Peyer's patch (tissue), 4 donors: Measurements from ENCODE around the gene DRD4. TPM values are rescaled to one million over a fixed set of nuclear protein-coding genes. Genes with fewer than 3 reads are reported as not detected.

Experiments used
- DNase-seq, 3 donors: peaks; one replicate each; pipeline ENCODE4 v3.0.0-alpha.2; 2017 to 2019
- H3K27ac ChIP-seq, 4 donors: fragments of 200-600 bp; sonication (generic); one replicate each; pipeline ENCODE4 v1.5.1; 2016 to 2019
- H3K27me3 ChIP-seq, 2 donors: fragments of 200-600 bp; sonication (generic); one replicate each; pipeline ENCODE4 v1.5.1; 2019
- H3K36me3 ChIP-seq, 3 donors: fragments of 200-600 bp; sonication (generic); one replicate each; pipeline ENCODE4 v1.5.1; 2016 to 2019
- H3K4me1 ChIP-seq, 4 donors: fragments of 200-600 bp; sonication (generic); one replicate each; pipeline ENCODE4 v1.5.1; 2016 to 2019
- H3K4me3 ChIP-seq, 4 donors: fragments of 200-600 bp; sonication (generic); 1 replicate in 3 of 4; 2 replicates in 1 of 4; pipeline ENCODE4 v1.5.1; 2016 to 2019; ENCODE audit warnings: mild to moderate bottlenecking in 1 of 4
- H3K9me3 ChIP-seq, 4 donors: fragments of 200-600 bp; sonication (generic); one replicate each; pipeline ENCODE4 v1.5.1; 2016 to 2019; ENCODE audit warnings: mild to moderate bottlenecking in 1 of 4
- POLR2A ChIP-seq, 2 donors: fragments of 450-650 bp; IDR thresholded peaks; one replicate each; pipeline ENCODE4 v1.5.1; 2017; ENCODE audit warnings: antibody characterized with exemption in 2 of 2, mild to moderate bottlenecking in 2 of 2, moderate library complexity in 2 of 2
- total RNA-seq, 4 donors: library from RNA; depleted of rRNA; stranded (reverse); fragments of >200 nt; gene quantifications; one replicate each; pipeline ENCODE4 v1.1.0, GENCODE V29; 2016
- TF ChIP-seq, protein P1 (sequence below), 6 experiments: fragments of 450-650 bp in 4 of 6; fragments of 200-600 bp in 2 of 6; sonication (generic) in 1 of 6; IDR thresholded peaks; one replicate each; pipeline ENCODE4 v1.5.1; 2017 to 2019; ENCODE audit warnings: antibody characterized with exemption in 6 of 6, mild to moderate bottlenecking in 3 of 6, moderate library complexity in 1 of 6

Gene DRD4
- total RNA-seq, 4 donors from 2014 or later = 1.6 to 3.0 TPM; not detected in 2

GRCh38 chr11:614021-614622 lies 22.9 kb upstream of the DRD4 start:
- peak overlapping the region in 3 of 4 donors; percentile 15 to 79 (median 67) for H3K4me3 ChIP-seq
- H3K27me3 ChIP-seq = no peaks in the 10 kb centered on the region
- TF ChIP-seq, protein P1, sequence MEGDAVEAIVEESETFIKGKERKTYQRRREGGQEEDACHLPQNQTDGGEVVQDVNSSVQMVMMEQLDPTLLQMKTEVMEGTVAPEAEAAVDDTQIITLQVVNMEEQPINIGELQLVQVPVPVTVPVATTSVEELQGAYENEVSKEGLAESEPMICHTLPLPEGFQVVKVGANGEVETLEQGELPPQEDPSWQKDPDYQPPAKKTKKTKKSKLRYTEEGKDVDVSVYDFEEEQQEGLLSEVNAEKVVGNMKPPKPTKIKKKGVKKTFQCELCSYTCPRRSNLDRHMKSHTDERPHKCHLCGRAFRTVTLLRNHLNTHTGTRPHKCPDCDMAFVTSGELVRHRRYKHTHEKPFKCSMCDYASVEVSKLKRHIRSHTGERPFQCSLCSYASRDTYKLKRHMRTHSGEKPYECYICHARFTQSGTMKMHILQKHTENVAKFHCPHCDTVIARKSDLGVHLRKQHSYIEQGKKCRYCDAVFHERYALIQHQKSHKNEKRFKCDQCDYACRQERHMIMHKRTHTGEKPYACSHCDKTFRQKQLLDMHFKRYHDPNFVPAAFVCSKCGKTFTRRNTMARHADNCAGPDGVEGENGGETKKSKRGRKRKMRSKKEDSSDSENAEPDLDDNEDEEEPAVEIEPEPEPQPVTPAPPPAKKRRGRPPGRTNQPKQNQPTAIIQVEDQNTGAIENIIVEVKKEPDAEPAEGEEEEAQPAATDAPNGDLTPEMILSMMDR (IDR thresholded peaks at IDR 0.05) = no peak
- no peak for TF ChIP-seq POLR2A (IDR thresholded peaks at IDR 0.05)
- peaks cover 0 to 53% (median 3%) of the 10 kb centered on the region in 3 donors for H3K36me3 ChIP-seq
- H3K27ac ChIP-seq = peak overlapping the region; percentile 94 to 96 (median 95)
- H3K9me3 ChIP-seq = no peaks in the 10 kb centered on the region
- H3K4me1 ChIP-seq = peaks cover 10 to 53% (median 23%) of the 10 kb centered on the region in 4 donors
- DNase-seq = no peak

- DNase-seq = peak in 1 of 3 donors; percentile 64
- H3K27me3 ChIP-seq = no peaks in the 10 kb centered on the region
- no peak for TF ChIP-seq POLR2A (IDR thresholded peaks at IDR 0.05)
- TF ChIP-seq, protein P1 (IDR thresholded peaks at IDR 0.05) = no peak
- peaks cover 0 to 53% (median 3%) of the 10 kb centered on the region in 3 donors for H3K36me3 ChIP-seq
- peak overlapping the region; percentile 94 to 96 (median 95) for H3K27ac ChIP-seq
- H3K4me3 ChIP-seq = peak overlapping the region; percentile 67 to 79 (median 68)
- peaks cover 10 to 53% (median 23%) of the 10 kb centered on the region in 4 donors for H3K4me1 ChIP-seq
- H3K9me3 ChIP-seq = no peaks in the 10 kb centered on the region
Observed at GRCh38 chr11:614623-615503, 22.2 kb upstream of the DRD4 start.

DNA sequence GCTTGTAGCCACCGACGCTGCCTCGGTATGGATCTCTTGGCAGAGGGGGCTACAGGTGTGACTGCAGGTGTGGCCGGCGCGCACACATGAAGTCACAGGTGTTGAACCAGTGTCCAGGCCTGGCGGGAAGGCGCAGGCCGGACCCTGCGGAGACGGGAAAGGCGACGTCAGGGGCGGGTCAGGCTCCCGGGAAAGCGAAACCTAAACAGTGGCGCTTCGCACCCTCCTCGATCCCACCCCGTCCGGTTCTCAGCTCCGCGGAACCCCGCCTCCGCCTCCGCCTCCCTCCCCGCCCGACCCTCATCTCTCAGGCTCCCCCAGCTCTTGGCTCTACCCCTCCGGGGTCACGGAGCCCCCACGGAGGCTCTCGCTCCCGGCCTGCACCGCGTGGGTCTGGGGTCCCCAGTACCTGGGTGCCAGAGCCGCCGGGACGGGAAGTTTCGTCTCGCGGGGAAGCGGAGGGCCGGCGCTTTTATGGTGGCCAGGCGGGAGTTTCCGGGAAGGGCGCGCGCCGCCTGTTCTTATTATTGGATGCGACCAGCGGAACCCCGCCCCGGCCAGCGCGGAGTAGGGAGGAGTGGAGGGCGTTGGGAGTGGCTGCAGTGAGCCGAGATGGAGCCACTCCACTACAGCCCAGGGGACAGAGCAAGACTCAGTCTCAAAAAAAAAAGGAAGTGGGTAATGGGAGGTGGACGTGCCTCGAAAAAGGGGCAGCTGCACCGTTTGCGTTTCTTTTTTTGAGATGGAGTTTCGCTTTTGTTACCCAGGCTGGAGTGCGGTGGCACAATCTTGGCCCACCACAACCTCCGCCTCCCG lies 21.4 kb upstream of the DRD4 start, which contains the start of gene IRF7:
Gene IRF7, minus strand, starts transcription at position 447 of the 816 bp plus-strand sequence. CDS start 586 bp downstream, outside the sequence.
- Histone ChIP-seq H3K27ac (peak within 1 kb of the TSS; percentile 94 to 96 (median 95)), H3K36me3 (peaks cover 0 to 48% (median 3%) of the 10 kb centered on the region in 3 donors), H3K4me3 (peak within 1 kb of the TSS; percentile 67 to 79 (median 68)), H3K9me3 (no peaks in the 10 kb centered on the region), H3K27me3 (no peaks in the 10 kb centered on the region), H3K4me1 (peaks cover 10 to 55% (median 23%) of the 10 kb centered on the region in 4 donors)
- DNase-seq = peak; percentile 97 to 99 (median 98)
- peak; percentile 78 to 94 for TF ChIP-seq POLR2A (IDR thresholded peaks at IDR 0.05)
- TF ChIP-seq, protein P1 (IDR thresholded peaks at IDR 0.05) = peak in 1 of 6 experiments; percentile 2

- Histone ChIP-seq H3K4me3 (peak overlapping the region; percentile 67 to 79 (median 68)), H3K36me3 (peaks cover 0 to 45% (median 0%) of the 10 kb centered on the region in 3 donors), H3K4me1 (peaks cover 10 to 52% (median 23%) of the 10 kb centered on the region in 4 donors), H3K27me3 (no peaks in the 10 kb centered on the region), H3K9me3 (no peaks in the 10 kb centered on the region), H3K27ac (peak overlapping the region; percentile 94 to 96 (median 95))
- TF ChIP-seq, protein P1 (IDR thresholded peaks at IDR 0.05) = no peak
- no peak for TF ChIP-seq POLR2A (IDR thresholded peaks at IDR 0.05)
- peak in 1 of 3 donors; percentile 56 for DNase-seq
Observed at GRCh38 chr11:616320-617198, 20.5 kb upstream of the DRD4 start.
